BLaER1 (cell line): ENCODE measurements around the gene ELOVL7.
"Not testable (repeated sequence)": the region's sequence is repeated elsewhere in the genome, so short reads cannot be mapped to it uniquely, and the experiment has no call there.

Experiments
- H3K27ac ChIP-seq: shearing (Covaris generic); formaldehyde crosslinking; 2 replicates; pipeline ENCODE4 v1.8.1; 2022
- H3K27me3 ChIP-seq: shearing (Covaris generic); formaldehyde crosslinking; 2 replicates; pipeline ENCODE4 v1.8.1; 2022
- H3K36me3 ChIP-seq: shearing (Covaris generic); formaldehyde crosslinking; 2 replicates; pipeline ENCODE4 v1.8.1; 2022
- H3K4me1 ChIP-seq: shearing (Covaris generic); formaldehyde crosslinking; 2 replicates; pipeline ENCODE4 v1.8.1; 2022
- H3K4me2 ChIP-seq: shearing (Covaris generic); formaldehyde crosslinking; 2 replicates; pipeline ENCODE4 v1.8.1; 2022
- H3K4me3 ChIP-seq: shearing (Covaris generic); formaldehyde crosslinking; 2 replicates; pipeline ENCODE4 v1.8.1; 2022
- H3K9ac ChIP-seq: shearing (Covaris generic); formaldehyde crosslinking; 2 replicates; pipeline ENCODE4 v1.8.1; 2022
- H3K9me3 ChIP-seq: shearing (Covaris generic); formaldehyde crosslinking; 2 replicates; pipeline ENCODE4 v1.8.1; 2022
- H4K20me1 ChIP-seq: shearing (Covaris generic); formaldehyde crosslinking; 2 replicates; pipeline ENCODE4 v1.8.1; 2022
- Cebpa-rat ChIP-seq: shearing (Covaris generic); IDR thresholded peaks from 2 replicates; pipeline ENCODE4 v1.8.1; 2022

The ELOVL7 gene

DNA sequence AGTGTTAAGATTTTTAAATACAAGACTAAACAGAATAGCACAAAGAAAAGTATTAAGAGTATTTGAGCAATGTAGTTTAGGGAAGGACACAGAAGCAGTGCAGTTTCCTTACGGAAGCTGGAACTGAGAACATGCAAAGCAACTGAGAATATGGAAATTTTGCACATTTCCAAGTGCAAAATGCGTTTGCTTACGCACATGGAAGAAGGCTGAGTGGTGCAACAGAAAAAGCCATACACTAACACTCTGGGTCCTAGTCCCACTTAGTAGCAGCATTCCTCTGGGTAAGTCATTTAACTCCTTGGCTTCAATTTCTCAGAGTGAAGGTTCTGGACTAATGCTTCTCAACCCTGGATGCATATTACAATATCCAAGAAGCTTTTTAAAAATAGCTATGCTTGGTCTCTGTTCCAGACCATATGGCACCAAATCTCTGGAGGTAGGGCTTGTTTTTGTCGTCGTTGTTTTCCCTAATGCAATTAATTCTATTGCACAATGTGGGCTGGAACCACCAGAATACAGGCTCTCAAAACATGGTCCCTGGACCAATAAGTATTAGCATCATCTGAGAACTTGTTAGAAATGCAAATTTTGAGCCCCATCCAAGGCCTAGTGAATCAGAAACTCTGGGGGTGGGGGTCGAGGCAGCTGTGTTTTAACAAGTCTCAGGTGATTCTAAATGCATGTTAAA, 78.9 kb downstream of the ELOVL7 start:
- H4K20me1 ChIP-seq, result no peaks in the 10 kb centered on the region
- no peak overlapping the region for H3K4me3 ChIP-seq
- H3K4me1 ChIP-seq, result no peaks in the 10 kb centered on the region
- H3K9me3 ChIP-seq, result no peaks in the 10 kb centered on the region
- no peak overlapping the region for H3K9ac ChIP-seq
- no peaks in the 10 kb centered on the region for H3K36me3 ChIP-seq
- H3K4me2 ChIP-seq, result no peak overlapping the region
- H3K27ac ChIP-seq, result no peak overlapping the region
- no peaks in the 10 kb centered on the region for H3K27me3 ChIP-seq
- no peak for TF ChIP-seq Cebpa-rat

DNA sequence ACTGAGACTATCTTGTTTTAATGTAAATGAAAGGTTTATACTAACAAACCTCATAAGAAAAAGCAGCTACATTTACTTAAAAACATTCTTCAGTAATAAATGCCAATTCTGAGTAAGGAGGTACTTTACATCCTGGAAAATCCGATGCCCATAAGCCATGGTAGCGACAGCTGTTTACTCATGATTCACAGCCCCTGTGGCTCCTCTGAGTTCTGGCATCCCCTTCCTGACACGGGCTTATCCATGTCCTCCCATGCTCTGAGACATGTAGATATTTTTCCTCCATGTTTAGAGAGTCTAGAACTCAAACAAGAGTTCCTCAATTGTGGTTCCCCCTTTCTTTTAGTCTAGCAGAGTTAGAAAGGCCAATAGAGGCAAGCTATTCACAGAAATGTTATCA, 81.0 kb downstream of the ELOVL7 start:
- no peak for TF ChIP-seq Cebpa-rat

DNA sequence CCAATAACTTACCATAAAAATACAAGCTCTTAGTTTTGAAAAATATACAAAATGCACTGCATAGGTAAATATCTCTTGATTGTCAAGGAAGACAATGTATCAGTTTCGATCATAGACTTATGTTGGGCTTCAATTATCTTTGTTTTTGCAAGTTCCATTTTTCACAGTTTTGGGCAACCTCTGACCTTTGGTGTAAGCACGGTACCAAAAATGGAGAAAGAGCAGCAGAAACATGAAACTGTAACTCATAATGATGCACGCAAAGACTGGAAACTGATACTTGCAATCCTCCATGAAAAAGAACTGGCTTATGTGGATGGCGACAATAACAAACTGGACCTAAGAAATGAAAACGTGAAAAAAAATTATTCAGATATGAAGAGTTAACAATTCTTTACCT, 89.6 kb downstream of the ELOVL7 start:
- Histone ChIP-seq H3K36me3 (no peaks in the 10 kb centered on the region), H3K4me1 (no peaks in the 10 kb centered on the region), H3K4me3 (no peak overlapping the region), H3K9me3 (no peaks in the 10 kb centered on the region), H4K20me1 (no peaks in the 10 kb centered on the region), H3K27ac (no peak overlapping the region), H3K4me2 (no peak overlapping the region), H3K27me3 (no peaks in the 10 kb centered on the region), H3K9ac (no peak overlapping the region)
- no peak for TF ChIP-seq Cebpa-rat

More for the DNA sequence above, 81.0 kb downstream of the ELOVL7 start:
- H3K4me3 ChIP-seq, result no peak overlapping the region
- no peaks in the 10 kb centered on the region for H3K4me1 ChIP-seq
- no peak overlapping the region for H3K4me2 ChIP-seq
- no peaks in the 10 kb centered on the region for H3K27me3 ChIP-seq
- H3K9me3 ChIP-seq, result no peaks in the 10 kb centered on the region
- H3K9ac ChIP-seq, result no peak overlapping the region
- H3K27ac ChIP-seq, result no peak overlapping the region
- H4K20me1 ChIP-seq, result no peaks in the 10 kb centered on the region
- H3K36me3 ChIP-seq, result no peaks in the 10 kb centered on the region

DNA sequence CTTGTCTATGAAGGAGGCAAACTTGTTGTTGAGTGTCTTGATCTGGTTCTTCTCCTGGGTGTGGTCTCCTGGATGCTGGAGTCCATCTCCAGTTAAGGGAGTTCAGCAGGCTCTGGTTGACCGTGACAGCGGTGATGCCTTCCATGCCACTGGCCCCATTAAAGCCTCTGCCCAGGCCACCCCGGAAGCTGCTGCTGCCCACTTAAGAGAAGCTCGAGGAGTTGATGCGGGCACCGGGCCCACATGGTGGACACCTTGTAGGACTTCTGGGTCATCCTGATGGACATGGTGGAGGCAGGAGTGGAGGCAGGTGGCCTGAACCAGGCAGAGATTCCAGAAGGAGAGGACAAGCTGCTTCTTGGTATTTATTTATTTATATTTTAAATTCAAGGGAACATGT, 99.4 kb downstream of the ELOVL7 start:
- H3K36me3 ChIP-seq, result no peaks in the 10 kb centered on the region
- no peak overlapping the region for H3K9ac ChIP-seq
- H3K9me3 ChIP-seq, result peaks cover 11% of the 10 kb centered on the region
- H3K27ac ChIP-seq, result no peak overlapping the region
- H3K4me3 ChIP-seq, result no peak overlapping the region
- no peak overlapping the region for H3K4me2 ChIP-seq
- TF ChIP-seq Cebpa-rat, result no peak
- no peaks in the 10 kb centered on the region for H3K27me3 ChIP-seq
- no peaks in the 10 kb centered on the region for H4K20me1 ChIP-seq
- no peaks in the 10 kb centered on the region for H3K4me1 ChIP-seq

DNA sequence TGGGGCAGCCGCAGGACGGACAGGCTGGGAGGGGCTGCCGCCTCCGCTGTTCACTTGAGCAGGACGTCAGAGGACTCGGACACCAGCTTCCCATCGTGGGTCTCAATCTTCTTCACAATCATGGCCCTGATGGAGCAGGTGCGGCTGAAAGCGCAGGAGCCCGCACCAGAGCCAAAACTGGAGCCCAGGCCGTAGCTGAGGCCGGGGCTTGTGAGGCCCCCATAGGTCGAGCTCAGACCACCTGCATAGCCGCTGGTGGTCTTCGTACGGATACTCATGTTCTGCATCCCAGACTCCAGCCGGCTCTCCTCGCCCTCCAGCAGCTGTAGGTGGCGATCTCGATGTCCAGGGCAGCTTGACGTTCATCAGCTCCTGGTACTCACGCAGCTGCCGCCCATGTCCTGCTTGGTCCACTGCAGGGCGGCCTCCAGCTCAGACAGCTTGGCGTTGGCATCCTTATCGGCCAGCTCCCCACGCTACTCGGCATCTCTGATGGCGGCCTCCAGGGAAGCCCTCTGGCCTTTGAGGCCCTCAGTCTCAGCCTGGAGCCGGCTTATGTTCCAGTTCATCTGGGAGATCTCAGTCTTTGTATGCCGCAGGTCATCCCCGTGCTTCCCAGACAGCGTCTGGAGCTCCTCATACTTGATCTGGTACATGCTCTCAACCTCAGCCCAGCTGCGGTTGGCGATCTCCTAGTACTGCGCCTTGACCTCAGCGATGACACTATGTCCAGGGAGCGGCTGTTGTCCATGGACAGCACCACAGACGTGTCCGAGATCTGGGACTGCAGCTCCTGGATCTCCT, 100.4 kb downstream of the ELOVL7 start:
- Histone ChIP-seq H3K27ac (no peak overlapping the region), H3K4me1 (no peaks in the 10 kb centered on the region)
- no peak for TF ChIP-seq Cebpa-rat

DNA sequence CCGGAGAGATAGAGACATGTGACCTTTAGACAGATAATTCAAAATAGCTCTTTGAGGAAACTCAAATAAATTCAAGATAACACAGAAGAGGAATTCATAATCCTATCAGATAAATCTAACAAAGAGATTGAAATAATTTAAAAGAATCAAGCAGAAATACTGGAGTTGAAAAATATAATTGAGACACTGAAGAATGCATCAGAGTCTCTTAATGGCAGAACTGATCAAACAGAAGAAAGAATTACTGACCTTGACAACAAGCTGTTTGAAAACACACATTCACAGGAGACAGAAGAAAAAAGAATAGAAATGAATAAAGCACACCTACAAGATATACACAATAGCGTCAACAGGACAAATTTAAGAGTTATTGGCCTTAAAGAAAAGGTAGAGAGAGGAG, 103.7 kb downstream of the ELOVL7 start:
- no peak overlapping the region for H3K4me2 ChIP-seq
- H3K36me3 ChIP-seq, result no peaks in the 10 kb centered on the region

More for the DNA sequence above, 100.4 kb downstream of the ELOVL7 start:
- Histone ChIP-seq H4K20me1 (no peaks in the 10 kb centered on the region), H3K4me3 (no peak overlapping the region), H3K9me3 (peaks cover 20% of the 10 kb centered on the region), H3K27me3 (no peaks in the 10 kb centered on the region), H3K36me3 (no peaks in the 10 kb centered on the region), H3K9ac (no peak overlapping the region), H3K4me2 (no peak overlapping the region)

DNA sequence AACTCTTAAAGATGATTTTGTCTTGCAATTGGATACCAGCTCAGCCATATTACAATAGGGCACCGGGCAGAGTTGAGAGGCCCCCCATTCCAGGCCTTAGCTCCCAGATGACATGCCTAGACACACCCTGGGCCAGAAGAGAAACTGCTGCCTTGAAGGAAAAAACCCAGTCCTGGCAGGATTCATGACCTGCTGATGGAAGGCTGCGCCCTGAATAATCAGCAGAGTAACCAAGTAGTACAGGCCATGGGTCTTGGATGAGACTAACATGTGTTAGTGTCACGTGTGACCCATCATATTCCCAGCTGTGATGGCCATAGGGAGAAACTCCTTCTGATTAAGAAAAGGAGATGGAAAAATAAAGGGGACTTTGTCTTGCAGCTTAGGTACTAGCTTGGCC, 105.1 kb downstream of the ELOVL7 start:
- Histone ChIP-seq H3K4me2 (no peak overlapping the region), H3K27me3 (no peaks in the 10 kb centered on the region), H4K20me1 (no peaks in the 10 kb centered on the region), H3K36me3 (no peaks in the 10 kb centered on the region), H3K27ac (no peak overlapping the region), H3K4me3 (no peak overlapping the region), H3K9me3 (peaks cover 22% of the 10 kb centered on the region), H3K9ac (no peak overlapping the region), H3K4me1 (no peaks in the 10 kb centered on the region)
- no peak for TF ChIP-seq Cebpa-rat

More for the DNA sequence above, 103.7 kb downstream of the ELOVL7 start:
- no peaks in the 10 kb centered on the region for H3K27me3 ChIP-seq
- no peaks in the 10 kb centered on the region for H3K4me1 ChIP-seq
- H3K27ac ChIP-seq, result no peak overlapping the region
- H3K9ac ChIP-seq, result no peak overlapping the region
- no peak for TF ChIP-seq Cebpa-rat
- H3K9me3 ChIP-seq, result peaks cover 22% of the 10 kb centered on the region
- H4K20me1 ChIP-seq, result no peaks in the 10 kb centered on the region
- no peak overlapping the region for H3K4me3 ChIP-seq

DNA sequence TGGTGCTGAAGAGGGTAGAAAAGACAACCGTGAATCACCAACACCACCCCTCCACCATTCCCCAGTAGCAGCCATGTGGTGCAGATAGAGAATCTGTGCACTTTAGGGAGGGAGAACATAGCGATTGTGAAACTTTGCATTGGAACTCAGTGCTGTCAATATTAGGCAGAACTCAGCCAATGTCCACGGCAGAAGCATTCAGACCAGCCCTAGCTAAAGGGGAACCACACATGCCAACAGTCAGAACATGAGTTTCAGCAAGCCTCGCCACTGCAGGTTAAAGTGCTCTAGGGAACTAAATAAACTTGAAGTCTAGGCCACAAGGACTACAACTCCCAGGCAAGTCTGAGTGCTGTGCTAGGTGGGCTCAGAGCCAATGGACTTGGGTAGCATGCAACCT, 105.6 kb downstream of the ELOVL7 start:
- no peak overlapping the region for H3K9ac ChIP-seq
- no peaks in the 10 kb centered on the region for H3K4me1 ChIP-seq
- no peak for TF ChIP-seq Cebpa-rat
- H3K36me3 ChIP-seq, result no peaks in the 10 kb centered on the region
- H3K9me3 ChIP-seq, result peaks cover 22% of the 10 kb centered on the region
- no peaks in the 10 kb centered on the region for H4K20me1 ChIP-seq
- H3K27me3 ChIP-seq, result no peaks in the 10 kb centered on the region
- H3K4me2 ChIP-seq, result no peak overlapping the region
- H3K27ac ChIP-seq, result no peak overlapping the region
- H3K4me3 ChIP-seq, result no peak overlapping the region

DNA sequence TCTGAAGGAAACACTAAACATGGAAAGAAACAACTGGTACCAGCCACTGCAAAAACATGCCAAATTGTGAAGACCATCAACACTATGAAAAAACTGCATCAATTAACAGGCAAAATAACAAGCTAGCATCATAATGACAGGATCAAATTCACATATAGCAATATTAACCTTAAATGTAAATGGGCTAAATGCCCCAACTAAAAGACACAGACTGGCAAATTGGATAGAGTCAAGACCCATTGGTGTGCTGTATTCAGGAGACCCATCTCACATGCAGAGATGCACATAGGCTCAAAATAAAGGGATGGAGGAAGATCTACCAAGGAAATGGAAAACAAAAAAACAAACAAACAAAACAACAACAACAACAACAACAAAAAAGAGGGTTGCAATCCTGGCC, 113.2 kb downstream of the ELOVL7 start:
- H3K36me3 ChIP-seq, H3K4me2 ChIP-seq, H3K27me3 ChIP-seq, H3K9me3 ChIP-seq, H3K4me1 ChIP-seq, H3K4me3 ChIP-seq, H3K9ac ChIP-seq, H3K27ac ChIP-seq, H4K20me1 ChIP-seq: not testable (repeated sequence)

DNA sequence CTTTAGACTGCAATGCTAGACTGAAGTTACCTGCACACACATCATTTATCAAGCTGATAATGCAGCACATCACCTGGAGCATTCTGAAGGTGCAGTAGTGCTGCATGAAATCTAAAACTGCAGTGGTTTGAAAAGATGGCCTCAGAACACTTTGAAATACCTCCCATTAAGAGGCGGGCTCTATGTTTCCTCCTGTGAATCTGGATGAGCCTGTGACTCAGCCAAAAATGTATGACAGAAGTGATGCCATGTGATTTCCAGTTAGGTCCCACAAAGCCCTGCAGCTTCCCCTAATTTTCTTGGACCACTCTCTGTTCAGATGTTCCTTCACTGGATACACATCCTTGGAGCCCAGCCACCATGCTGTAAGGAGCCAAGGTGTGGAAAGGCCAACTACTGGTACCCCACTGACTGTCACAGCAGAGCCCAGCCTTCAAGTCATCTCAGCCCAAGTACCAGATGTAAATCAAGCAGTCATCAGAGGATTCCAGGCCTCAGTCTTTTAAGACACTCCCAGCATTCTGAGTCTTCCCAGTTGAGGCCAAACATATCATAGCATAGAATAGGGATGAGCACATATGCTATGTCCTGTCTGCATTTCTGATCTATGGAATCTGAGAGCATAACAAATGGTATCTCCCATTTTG, 116.9 kb downstream of the ELOVL7 start:
- TF ChIP-seq Cebpa-rat, result no peak
- Histone ChIP-seq H3K9ac (no peak overlapping the region), H3K4me3 (no peak overlapping the region), H4K20me1 (no peaks in the 10 kb centered on the region), H3K27me3 (no peaks in the 10 kb centered on the region), H3K36me3 (no peaks in the 10 kb centered on the region), H3K4me2 (no peak overlapping the region), H3K27ac (no peak overlapping the region), H3K4me1 (no peaks in the 10 kb centered on the region), H3K9me3 (no peaks in the 10 kb centered on the region; the same call in 1 of the 2 replicates)
